DMS 273 (cell line): ENCODE data around the gene CNGA2.

ENCODE experiments used
- DNase-seq: peaks from one replicate; lab custom pipeline; 2025; ENCODE audit not compliant: unreplicated experiment; lab: John Stamatoyannopoulos, UW

CNGA2 gene

GRCh38 chrX:151734446-151734845 is at the start of gene CNGA2:
Gene CNGA2, plus strand, starts transcription at chrX:151734746. Its CDS starts 3,738 bp downstream, at chrX:151738484.
- DNase-seq: no peak

GRCh38 chrX:151687635-151688034 is 46.9 kb upstream of the CNGA2 start:
- no peak for DNase-seq

DNA sequence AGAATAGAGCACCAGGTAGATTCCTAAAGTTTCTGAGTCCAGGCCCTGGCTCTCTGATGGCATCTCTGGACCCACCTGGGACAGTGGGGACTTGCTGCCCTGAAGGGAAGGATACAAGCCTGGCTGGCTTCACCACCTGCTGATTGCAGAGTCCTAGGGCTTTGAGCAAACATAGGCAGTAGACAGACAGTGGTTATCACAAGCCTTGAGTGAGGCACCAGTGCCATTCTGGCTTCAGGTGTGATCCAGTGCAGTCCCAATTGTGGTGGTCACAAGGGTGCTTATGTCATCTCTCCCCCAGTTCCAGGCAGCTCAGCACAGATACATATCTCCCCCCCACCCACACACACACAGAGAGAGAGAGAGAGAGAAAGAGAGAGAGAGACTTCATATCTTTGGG is 45.9 kb upstream of the CNGA2 start:
- DNase-seq: no peak

DNA sequence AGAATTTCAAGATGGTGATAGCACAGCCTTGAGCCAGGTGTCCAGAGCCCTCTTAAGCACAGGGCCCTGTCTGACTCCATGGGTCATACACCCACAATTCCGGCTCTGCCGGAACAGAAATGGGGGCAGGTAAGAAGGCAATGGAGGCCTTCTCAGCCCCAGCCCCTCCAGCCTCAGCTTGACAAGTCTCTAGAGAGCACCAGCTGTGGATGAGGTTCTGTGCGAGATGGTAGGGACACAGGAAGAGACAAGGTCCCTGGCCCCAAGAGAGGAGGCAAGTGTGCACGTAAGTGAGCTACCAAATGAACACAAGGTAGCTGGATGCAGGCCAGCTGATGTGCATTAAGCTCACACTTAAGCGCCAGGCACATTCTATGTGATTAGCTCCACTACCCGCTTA is 41.7 kb upstream of the CNGA2 start:
- DNase-seq: no peak

GRCh38 chrX:151694121-151694520 is 40.4 kb upstream of the CNGA2 start:
- no peak for DNase-seq

GRCh38 chrX:151694661-151695582 is 39.6 kb upstream of the CNGA2 start, which contains the start of gene PRRG3:
Gene PRRG3, plus strand, starts transcription at chrX:151695458. Its CDS starts 3,357 bp downstream, at chrX:151698815.
- peak; percentile 71 for DNase-seq

- peak; percentile 55 for DNase-seq
These were observed 38.8 kb upstream of the CNGA2 start for GRCh38 chrX:151695583-151696340.

DNA sequence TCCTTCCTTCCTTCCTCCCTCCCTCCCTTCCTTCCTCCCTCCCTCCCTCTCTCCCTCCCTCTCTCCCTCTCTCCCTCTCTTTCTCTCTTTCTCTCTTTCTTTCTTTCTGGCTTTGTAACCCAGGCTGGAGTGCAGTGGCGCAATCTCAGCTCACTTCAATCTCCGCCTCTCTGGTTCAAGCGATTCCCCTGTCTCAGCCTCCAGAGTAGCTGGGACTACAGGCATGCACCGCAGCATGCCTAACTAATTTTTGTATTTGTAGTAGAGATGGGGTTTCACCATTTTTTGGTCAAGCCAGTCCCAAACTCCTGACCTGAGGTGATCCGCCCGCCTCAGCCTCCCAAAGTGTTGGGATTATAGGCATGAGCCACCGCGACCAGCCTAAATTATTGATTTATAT is 37.5 kb upstream of the CNGA2 start:
- DNase-seq: peak; percentile 35

DNA sequence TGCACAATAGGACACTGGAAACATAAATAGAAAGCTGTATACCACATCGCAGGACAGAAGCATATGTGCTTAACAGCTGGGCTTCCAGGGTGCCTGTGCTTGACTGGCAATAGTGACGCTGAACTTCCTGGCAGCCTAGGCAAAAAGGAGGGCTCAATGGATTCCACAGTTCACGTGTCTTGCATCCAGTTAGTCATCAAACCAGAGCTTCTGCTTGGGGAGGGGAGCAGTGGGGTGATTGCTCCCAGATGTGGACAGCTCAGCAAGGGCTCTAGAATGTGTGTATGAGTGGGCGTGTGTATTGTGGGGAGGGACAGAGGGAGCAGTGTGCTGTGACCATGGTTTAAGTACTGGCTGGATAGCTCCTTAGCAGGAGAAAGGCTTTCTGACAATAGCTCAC is 37.0 kb upstream of the CNGA2 start:
- DNase-seq: peak; percentile 86

- DNase-seq: no peak
These were observed 36.1 kb upstream of the CNGA2 start for GRCh38 chrX:151698485-151698884.

GRCh38 chrX:151699746-151700145 is 34.8 kb upstream of the CNGA2 start:
- no peak for DNase-seq

DNA sequence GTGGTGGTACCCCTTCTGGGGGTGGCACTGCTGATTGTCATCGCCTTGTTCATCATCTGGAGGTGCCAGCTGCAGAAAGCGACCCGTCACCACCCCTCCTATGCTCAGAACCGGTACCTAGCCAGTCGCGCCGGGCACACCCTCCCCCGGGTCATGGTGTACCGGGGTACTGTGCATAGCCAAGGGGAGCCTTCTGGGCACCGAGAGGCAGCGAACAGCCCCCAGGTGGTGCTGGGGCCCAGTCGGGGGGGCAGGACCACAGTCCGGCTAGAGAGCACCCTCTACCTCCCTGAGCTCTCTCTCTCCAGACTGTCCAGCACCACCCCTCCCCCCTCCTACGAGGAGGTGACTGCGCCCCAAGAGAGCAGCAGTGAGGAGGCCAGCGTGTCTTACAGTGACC is 34.0 kb upstream of the CNGA2 start:
- no peak for DNase-seq

- DNase-seq: no peak
These were observed 33.5 kb upstream of the CNGA2 start for GRCh38 chrX:151701071-151701470.

DNA sequence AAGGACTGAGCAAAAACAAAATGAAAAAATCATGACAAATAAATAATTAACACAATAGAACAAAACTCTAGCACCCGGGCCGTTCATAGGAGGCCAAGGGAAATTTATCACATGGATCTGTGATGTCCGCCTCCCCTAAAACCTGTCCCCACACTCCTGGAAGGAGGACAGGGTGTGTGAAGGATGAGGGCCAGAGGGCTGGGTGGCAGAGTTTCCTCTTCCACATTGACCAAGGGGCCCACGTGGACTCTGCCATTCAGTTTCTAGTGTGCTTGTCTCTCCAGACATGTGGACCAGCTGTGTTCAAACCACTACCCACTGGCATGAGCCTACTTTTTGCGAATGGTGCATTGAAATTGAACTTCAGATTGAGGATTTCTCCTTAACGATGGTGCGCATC is 33.0 kb upstream of the CNGA2 start:
- DNase-seq: no peak

GRCh38 chrX:151702026-151702714 is 32.4 kb upstream of the CNGA2 start:
- no peak for DNase-seq

- DNase-seq: no peak
These were observed 31.7 kb upstream of the CNGA2 start for GRCh38 chrX:151702741-151703340.

DNA sequence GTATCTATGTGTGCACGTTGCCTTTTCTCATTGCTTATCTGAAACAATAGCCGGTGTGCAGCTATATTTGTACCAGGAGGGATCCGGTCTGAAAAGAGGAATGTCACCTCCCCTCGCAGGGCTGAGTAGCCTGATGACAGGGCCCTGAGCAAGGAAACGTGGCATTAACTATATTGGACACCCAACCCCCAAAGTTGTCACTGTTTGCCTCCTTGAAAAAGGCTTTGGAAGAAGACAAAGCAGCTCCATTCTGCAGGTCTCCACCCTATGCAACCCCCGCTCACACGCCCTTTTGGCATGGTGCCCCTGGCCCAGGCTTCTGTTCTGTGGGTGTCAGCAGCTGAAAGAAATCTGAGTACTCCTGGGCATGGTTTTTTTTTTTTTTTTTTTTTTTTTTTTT is 31.1 kb upstream of the CNGA2 start:
- peak; percentile 76 for DNase-seq

DNA sequence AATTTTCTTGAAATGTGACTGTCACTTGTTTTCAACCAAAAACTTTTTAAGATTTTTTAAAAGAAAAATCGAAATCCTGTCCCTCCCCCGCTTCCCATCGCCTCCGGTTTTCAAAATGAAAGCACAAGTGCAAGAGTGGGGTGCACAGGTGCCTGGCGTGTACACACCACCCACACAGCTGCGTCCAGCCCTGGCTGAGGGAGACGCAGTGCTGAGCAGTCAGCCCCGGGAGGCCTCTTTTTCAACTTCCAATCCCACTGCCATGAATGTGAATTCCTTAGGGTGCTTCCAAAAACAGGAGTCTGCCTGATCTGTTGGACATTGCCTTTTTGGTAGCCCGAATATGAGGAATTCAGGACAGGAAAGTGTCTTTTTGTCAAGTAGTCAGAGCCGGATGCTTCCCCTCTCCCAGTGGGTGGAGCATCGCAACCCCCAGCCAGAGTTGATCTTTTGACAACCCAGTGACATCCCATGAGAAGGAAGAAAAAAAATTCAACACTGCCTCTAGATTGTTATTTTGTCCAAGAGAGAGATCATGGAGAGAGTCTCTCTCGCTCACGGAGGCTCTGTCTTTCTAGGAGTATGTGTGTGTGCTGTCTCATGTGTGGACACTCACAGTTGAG is 30.4 kb upstream of the CNGA2 start:
- no peak for DNase-seq

DNA sequence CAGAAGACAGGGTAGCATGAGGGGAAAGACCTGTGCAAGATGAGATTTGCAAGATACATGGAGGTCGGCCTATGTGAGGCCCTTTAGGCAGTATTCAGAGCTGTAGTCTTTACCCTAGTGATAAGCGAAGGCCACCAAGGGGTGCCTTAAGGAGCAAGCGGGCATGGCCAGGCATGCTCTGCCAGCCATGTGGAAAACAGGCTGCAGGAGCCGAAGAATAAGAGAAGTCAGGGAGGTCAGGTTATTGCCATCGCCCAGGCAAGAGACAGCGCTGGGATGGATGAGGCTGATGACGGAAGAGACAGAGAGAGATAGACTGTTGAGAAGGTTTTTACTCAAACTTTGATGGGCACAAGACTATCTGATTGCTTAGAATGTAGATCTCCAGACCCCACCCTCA is 25.7 kb upstream of the CNGA2 start:
- no peak for DNase-seq

- DNase-seq: no peak
These were observed 24.1 kb upstream of the CNGA2 start for GRCh38 chrX:151710457-151710856.

DNA sequence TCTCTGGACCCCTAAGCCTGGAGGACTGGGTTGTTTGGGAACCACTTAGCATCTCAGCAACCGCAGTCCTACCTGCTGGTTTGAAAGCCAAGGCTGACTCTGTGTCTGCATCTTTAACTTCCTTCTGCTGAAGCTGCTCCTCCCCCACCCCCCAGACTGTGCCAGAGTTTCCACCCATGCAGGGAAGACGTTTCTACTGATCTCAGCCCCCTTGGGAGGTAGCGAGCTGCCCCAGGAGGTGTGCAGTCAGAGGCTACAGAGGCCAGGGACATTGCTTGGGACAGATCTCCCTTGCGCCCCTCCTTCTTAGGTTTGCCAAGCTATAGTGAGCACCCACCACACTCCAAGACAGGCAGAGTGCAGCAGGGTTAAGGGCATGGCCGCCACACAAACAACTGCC is 23.4 kb upstream of the CNGA2 start:
- no peak for DNase-seq
